HG03097 (cell line): ENCODE data around the gene GUCY1A1.

ENCODE experiments used
- ATAC-seq: cut with Tn5 transposase; IDR thresholded peaks from one replicate; pipeline ENCODE4 v1.9.1; 2021; ENCODE audit not compliant: unreplicated experiment, low FRiP score

GUCY1A1 gene

DNA sequence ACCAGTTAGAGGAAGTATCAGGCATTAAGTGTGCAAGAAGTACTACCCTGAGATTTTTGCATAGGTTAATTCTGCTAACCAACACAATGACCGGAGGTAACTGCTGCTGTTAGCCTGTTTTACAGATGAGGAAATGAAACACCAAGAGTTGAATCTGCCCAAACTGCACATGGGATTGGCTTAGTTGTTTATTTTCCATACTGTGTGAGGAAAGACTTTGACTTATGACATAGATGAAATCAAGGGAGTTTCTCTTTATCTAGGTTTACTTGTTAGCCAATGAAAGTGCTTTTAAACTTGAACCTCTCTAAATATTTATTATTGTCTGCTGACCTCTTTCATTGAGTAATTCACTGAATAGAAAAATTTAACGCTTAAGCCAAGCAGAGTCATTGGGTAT, 102.4 kb downstream of the GUCY1A1 start:
- ATAC-seq, result peak; percentile 64

DNA sequence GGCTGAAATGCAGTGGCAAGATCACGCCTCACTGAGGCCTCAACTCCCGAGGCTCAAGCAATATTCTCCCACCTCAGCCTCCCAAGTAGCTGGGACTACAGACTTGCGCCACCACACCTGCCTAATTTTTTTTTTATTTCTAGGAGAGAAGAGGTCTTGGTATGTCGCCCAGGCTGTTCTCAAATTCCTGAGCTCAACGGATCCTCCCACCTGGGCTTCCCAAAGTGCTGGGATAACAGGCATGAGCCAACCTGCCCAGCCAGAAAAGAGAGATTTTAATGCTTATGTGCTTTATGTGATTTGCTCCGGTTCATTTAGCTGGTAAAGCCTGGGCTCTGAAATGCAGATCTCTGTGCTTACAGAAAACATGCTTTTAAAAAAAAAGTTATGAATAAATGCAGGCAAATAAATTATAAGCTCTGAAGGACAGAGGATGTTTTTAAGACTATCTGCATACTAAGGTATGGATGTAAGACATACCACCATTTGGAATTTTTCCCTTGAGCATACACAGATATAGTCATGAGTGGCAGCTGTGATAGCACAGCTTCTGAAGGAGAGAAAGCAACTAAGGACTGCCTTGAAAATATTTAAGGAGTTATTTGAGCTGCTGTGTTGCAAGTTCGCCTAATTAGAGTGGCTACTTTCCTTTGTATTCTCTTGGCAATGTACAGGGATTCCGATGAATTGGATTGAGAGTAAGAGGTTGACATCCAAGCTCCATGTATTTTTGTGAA, 106.0 kb downstream of the GUCY1A1 start:
- no peak for ATAC-seq

DNA sequence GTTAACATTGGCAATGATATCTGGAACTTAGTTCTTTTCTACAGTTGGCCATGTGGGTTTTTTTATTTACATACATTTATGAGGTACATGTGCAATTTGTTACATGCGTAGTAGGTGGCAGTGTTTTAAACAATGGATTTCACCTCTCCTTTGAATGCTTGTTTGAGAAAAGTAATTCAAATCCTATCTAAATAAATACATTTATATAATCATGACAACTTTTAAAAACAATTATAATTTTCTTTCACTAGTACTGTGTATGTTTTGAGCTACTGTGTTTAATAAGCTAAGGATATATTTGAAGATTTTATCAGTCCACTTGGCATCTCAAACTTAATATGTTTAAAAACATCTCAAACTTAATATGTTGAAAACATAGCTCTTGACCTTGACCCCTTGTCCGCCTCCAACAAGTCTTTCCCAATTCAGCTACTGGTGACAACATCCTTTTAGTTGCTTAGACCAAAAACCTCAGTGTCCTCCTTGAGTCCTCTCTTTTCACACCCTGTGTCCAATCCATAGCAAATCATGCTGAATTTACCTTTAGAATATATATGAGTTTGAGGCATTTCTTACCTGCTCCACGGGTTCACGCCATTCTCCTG, 106.7 kb downstream of the GUCY1A1 start:
- ATAC-seq, result no peak

DNA sequence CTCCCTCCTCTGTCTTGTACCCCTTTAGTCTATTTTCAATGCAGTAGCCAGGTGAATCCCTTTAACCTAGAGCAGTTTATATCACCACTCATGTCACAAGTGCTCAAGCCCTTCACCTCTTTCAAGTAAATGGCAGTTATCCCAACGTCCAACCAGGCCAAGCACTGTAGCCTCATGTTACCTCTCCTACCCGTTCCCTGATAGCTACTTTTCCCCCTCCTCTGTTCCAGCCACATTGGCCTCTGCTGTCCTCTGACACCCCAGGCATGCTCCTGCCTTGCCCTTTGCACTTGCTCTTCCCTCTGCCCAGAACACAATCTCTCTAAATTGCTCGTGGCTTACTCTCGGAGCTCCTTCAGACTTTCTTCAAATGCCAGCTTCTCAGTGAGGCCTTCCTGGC, 107.4 kb downstream of the GUCY1A1 start:
- no peak for ATAC-seq

DNA sequence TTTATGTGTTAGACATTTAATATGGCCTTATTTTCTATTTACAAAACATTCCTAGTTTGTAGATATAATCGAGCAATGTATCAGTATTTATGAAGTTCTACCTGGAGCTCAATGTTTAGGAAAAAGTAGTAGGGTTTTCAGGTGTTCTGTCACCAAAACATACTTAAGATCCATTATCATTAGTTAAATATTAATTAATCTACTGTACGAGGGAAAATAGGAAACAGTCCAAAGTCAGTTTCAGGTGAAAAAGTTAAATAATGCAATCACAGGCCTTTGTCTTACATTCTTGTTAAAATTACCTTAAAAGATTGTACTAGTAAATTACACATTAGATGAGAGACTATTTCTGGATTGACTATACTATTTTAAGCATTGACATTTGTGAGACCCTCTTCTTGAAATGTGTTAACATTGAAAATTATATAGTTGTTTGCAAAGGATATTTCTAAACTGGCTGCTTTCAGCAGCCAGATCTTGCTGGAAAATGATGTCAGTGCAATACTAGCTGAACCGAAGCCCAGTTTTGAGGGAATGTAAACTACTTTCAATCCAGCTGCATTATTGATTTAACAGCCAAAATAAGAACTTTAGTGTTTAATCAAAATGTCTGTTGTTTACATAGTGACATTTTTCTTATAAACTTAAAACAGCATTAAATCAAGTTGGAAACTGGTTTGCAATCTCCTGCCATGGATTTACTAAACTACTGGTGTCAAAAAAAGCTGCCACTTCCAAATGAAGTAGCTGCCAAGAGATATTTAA, 111.5 kb downstream of the GUCY1A1 start:
- ATAC-seq, result no peak

DNA sequence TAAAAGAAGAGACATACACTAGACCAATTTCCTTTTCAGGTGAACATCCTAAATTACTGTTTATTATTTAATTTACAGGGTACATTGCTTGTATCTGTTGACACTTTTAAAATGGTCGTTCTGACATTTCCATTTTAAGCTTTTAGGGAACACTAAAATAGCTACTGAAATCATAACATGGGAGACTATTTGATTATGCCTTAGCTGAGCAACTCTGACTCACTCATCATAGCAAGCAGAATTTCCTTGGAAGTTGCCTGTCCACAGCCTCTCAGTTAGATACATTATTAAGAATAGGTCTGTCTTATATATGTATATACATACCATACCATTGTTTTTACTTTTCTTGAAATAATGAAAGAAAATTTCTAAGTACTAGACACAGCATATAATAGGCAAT, 114.1 kb downstream of the GUCY1A1 start:
- no peak for ATAC-seq

DNA sequence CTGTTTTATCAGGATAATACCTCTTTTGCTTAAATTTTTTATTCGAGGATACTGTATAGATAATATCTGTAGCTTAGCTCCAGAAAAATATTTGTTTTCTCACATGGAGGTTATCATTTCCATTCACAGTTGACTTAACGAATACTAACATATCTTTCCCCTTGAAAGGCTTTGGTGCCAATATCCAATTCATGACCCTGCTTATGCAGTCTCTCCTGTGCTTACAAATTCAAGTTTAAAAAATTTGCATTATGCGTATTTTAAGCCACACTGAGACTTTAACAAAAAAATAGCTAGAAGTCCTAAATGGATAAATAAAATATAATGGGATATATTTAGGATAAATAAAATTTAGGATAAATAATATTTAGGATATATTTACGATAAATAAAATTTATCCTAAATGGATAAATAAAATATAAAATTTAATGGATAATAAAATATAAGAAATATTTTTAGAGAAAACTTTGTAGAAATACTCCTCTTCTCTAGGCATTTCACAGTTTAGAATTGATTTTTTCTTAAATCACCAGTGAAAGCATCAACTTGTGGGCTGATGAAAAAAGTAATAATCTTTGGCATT, 114.7 kb downstream of the GUCY1A1 start:
- ATAC-seq, result no peak
